ENCODE results near the gene BTBD16.

The BTBD16 gene

GRCh38 chr10:122271076-122271475, at the start of gene BTBD16:
BTBD16 (plus strand) TSS chr10:122271296; CDS start chr10:122275082, 3,786 bp downstream.
- DNase-seq (ENCODE audit: low read depth): no peak

GRCh38 chr10:122221958-122222357, 49.1 kb upstream of the BTBD16 start:
- DNase-seq (ENCODE audit: low read depth): no peak

DNA sequence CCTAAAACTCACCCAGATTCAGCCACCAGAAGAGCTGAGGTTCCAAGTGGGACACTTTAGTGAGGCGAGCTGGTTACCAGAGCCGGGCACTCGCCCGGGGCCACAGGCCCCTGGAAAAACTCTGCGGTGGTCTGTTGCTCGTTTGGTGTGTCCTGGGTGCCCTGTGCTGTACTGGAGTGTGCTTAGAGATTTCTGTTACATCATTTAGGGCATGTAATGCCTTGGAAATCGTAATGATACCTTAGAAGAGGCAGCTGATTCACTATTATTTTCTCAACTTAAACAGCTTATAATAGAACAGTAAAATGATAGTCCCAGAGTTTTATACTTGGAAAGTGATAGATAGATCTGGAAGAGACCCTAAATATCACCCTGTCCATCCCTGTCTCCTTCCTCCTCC, 48.5 kb upstream of the BTBD16 start:
- no peak for DNase-seq (ENCODE audit: low read depth)

GRCh38 chr10:122224159-122224558, 46.9 kb upstream of the BTBD16 start:
- no peak for DNase-seq (ENCODE audit: low read depth)

GRCh38 chr10:122225330-122225729, 45.8 kb upstream of the BTBD16 start:
- DNase-seq (ENCODE audit: low read depth): no peak

- DNase-seq (ENCODE audit: low read depth): no peak
Measured at GRCh38 chr10:122227754-122228153, 43.3 kb upstream of the BTBD16 start.

DNA sequence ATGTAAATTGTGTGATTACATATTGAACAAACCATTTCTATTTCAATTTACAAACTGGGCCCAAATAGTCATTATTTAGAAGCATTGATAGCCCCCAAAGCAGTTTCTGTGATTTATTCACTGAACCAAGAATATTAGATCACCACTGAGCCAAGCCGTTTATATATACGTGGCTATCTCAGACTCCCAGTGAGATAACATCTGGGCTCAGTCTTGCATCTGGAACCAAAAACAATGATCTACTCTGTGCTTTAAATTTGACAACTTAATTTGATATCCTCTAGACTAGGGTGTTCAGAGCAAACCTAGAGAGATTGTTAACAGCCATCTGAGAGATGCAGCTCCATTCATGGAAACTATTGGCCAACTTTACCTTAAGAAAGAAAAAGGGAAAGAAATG, 41.4 kb upstream of the BTBD16 start:
- no peak for DNase-seq (ENCODE audit: low read depth)

- DNase-seq (ENCODE audit: low read depth): no peak
Measured at GRCh38 chr10:122230222-122230621, 40.9 kb upstream of the BTBD16 start.

DNA sequence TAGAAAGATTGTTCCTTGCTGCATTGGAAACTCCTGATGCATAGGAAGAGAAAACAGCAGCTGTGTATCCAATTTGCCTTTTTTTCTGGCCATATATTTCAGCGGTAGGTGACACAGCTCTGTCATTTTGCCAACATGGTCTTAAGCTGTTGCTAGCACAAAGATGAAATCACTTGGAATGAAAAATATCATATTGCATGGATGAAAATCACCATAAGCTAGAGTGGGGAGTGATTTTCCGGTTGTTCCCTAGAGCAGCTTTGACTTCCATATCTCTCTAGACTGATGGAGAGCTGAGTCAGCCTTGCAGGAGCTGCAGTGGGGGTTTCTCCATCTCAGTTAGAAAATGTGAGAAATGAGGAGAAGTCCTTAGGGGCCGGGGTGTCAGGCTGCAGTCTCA, 38.3 kb upstream of the BTBD16 start:
- no peak for DNase-seq (ENCODE audit: low read depth)

GRCh38 chr10:122233857-122234348, 37.2 kb upstream of the BTBD16 start:
- no peak for DNase-seq (ENCODE audit: low read depth)

DNA sequence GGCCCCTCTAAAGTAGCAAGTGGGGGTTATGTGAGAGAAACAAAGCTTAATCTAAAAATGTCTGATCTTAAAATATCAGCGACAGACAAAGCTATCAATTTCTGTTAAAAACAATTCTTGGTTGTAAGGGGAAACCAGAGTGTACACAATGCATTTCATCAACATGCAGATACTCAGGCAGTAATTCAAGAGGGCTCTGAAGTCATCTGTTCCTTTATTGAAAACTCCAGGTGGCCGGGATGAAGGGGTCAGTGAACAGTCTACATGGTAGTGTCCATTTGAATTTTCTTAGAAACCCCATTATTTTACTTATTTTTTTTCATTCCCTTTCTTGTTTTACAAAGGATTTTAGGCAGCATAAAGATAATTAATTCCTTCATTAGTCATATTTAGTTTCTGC, 36.7 kb upstream of the BTBD16 start:
- no peak for DNase-seq (ENCODE audit: low read depth)

DNA sequence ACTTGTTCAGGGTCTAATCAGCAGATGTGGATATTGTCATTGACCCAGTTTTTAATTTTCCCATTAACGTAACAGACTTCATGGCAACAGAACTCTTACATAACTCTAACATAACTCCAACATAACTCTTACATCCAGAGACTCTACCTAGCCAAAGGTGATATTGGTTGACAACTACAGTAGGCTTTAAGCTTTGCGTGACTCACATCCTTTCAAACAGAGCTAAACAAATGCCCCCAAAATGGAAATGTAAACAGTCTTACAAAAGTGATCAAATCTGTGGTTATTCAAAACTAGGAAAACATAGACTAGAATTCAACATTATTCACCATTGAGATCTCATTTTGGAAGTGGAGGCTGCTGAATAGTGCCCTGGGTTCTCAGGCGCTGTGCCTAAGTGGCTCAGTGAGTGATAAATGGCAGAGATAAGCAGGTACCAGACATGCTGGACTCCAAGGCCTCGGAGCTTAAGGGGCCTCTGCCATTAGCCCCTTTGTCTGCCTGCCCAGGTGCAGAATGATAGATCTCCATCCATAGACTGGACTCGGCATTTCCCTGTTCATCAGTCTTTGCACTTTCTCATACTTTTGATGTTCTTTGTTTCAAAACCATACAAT, 34.3 kb upstream of the BTBD16 start:
- DNase-seq (ENCODE audit: low read depth): no peak

DNA sequence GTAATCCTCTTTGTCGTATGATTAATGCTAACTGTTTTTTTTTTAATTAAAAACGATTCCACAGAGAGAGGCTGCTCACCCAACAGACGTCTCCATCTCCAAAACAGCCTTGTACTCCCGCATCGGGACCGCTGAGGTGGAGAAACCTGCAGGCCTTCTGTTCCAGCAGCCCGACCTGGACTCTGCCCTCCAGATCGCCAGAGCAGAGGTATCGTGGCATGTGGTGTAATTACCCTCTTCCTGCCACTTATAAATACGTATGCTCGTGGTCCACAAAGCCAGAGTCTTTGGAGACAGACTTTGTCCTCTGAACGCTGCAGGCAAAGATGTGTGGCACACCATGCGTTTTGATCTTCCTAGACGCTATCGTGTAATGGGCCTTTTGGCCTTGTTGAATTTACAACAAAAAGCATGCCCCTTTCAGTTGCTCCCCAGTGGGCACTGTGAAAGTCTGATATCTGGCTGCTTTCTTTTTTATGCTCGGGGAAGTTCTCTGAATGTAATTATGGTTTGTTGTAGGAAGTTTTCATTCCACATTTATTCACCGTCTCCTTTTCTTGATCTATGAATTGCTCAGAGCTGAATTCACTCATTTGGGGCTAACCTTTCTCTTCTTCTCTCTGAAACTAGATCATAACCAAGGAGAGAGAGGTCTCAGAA, 33.6 kb upstream of the BTBD16 start:
- DNase-seq (ENCODE audit: low read depth): no peak

- no peak for DNase-seq (ENCODE audit: low read depth)
Measured at GRCh38 chr10:122239578-122240257, 31.4 kb upstream of the BTBD16 start.

- DNase-seq (ENCODE audit: low read depth): no peak
Measured at GRCh38 chr10:122240401-122240800, 30.7 kb upstream of the BTBD16 start.

DNA sequence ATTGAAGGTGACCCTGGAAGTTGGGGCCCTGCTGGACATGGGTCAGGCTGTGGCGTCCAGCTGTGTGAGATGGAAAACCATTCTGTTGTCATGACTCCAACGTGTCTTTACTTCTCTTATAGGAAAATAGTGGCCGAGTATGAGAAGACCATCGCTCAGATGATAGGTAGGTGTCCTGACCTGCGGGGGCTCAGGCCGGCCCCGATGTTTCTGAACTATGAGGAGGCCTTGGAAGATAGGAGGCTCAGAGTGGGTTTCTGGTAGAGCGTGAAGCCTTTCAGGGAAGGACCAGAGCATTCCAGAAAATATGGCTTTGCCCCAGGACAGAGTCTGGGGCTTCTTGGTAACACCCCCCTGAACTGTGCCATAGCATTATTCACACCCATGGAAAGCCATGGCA, 29.3 kb upstream of the BTBD16 start:
- DNase-seq (ENCODE audit: low read depth): no peak

DNA sequence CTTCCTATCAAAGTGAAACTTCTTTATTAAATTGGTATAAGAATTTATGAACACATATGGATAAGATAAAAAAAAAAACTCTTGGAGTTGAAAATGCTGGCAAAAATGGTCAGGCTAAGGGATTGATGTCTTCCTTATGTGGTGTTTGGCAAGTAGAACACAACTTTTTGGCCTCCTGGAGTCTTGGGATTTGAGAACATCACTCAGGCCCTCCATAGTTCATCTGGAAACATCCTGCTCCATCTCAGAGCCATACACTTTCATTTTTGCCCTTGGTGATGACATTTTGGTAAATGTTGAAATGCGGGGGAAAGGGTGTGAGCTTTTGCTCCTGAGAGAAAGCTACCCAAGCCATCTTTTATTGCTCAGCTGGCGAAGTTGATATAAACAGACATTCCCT, 27.5 kb upstream of the BTBD16 start:
- DNase-seq (ENCODE audit: low read depth): no peak

DNA sequence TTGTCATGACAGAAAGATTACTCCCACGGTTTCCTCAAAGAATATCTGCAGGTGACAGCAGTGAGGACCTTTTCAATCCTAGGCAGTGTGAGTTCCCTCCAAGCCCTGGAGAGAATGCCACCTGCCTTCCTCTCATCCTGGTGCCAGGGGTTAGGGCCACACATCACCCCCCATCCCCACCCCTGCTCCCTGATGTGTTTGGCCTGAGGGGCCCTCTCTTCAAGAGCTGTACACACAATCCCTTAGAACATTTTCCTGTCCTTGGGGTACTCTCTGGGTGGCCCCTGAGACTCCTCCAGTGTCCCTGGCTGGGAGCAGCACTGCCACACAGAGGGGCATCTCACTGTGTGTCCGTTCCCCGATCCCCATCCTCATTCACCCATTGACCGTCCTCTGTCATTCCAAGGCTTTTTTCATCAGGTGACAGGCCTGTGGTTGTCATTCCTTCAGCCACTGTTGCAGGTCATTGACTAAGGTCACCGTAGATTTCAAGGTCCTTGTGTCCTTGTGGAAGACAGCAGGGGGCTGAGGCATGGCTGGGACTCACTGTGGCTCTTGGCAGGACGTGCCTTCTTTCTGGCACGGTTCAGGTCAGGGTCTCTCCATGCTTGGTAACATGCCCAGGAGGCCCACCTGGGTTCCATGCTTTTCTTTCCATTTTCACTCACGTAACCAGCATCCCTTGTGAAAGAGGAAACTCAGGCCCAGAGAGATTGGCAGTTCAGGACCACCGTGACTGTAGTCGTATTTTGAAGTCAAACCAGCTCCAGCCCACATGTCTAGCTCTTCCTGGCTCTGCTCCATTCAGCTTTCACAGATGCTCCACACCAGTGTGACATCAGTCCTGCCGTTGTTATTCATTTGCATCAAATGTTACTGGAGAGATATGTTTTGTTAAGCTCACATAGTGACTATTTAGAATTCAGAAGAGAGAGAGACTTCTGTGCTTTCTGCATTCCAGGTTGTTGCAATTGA, 26.8 kb upstream of the BTBD16 start:
- DNase-seq (ENCODE audit: low read depth): no peak

- no peak for DNase-seq (ENCODE audit: low read depth)
Measured at GRCh38 chr10:122245136-122245535, 26.0 kb upstream of the BTBD16 start.

- no peak for DNase-seq (ENCODE audit: low read depth)
Measured at GRCh38 chr10:122245897-122246296, 25.2 kb upstream of the BTBD16 start.

GRCh38 chr10:122246830-122247520, 24.1 kb upstream of the BTBD16 start:
- no peak for DNase-seq (ENCODE audit: low read depth)
